ENCODE results near the gene ANKRD36C.
"Not testable (repeated sequence)": the region's sequence is repeated elsewhere in the genome, so short reads cannot be mapped to it uniquely, and the experiment has no call there.

GRCh38 chr2:96006248-96006647, 14.6 kb upstream of the ANKRD36C start:
- TF ChIP-seq CTCF (IDR thresholded peaks at IDR 0.05; ENCODE audit: low read depth, low read length, missing input control); MAX (IDR thresholded peaks at IDR 0.05); TAF1 (conservative IDR thresholded peaks at IDR 0.05); REST (IDR thresholded peaks at IDR 0.05); SP1 (IDR thresholded peaks at IDR 0.05); YY1 (IDR thresholded peaks at IDR 0.05); JUND (IDR thresholded peaks at IDR 0.05); RAD21 (IDR thresholded peaks at IDR 0.05); HNF4G (IDR thresholded peaks at IDR 0.05); FOXA1 (IDR thresholded peaks at IDR 0.05); EGR1 (IDR thresholded peaks at IDR 0.05; ENCODE audit: low read depth in 2 of 2); NR2F2 (IDR thresholded peaks at IDR 0.05): not testable (repeated sequence)
- TF ChIP-seq, protein P1, sequence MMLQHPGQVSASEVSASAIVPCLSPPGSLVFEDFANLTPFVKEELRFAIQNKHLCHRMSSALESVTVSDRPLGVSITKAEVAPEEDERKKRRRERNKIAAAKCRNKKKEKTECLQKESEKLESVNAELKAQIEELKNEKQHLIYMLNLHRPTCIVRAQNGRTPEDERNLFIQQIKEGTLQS (IDR thresholded peaks at IDR 0.05), result not testable (repeated sequence)
